Activated naive CD4-positive, alpha-beta T cell treated with anti-CD3 and anti-CD28 coated beads, Interleukin-2, amount 50 U/mL, for 72 hours (primary cell): ENCODE measurements around the gene ORC3. TPM values are rescaled to one million over a fixed set of nuclear protein-coding genes. Genes with fewer than 3 reads are reported as not detected.

Experiments used
- ATAC-seq, 2 donors: fragments of 150-1000 bp; cut with Tn5 transposase; 2 replicates each; pipeline ENCODE4 v1.10.0; 2021; ENCODE audit warnings: mild to moderate bottlenecking in 2 of 2, moderate library complexity in 2 of 2
- DNase-seq, 2 donors: peaks; one replicate each; pipeline ENCODE4 v3.0.0; 2021 to 2022; ENCODE audit warnings: low spot score in 2 of 2
- H3K27ac Mint-ChIP-seq, 2 donors: one replicate each; pipeline ENCODE4 v1.8.0; 2022; ENCODE audit warnings: mild to moderate bottlenecking in 2 of 2, mixed read lengths in 2 of 2
- H3K36me3 Mint-ChIP-seq, 2 donors: one replicate each; pipeline ENCODE4 v1.8.0; 2022; ENCODE audit warnings: mixed read lengths in 2 of 2
- H3K9me3 Mint-ChIP-seq, 2 donors: one replicate each; pipeline ENCODE4 v1.8.0; 2022; ENCODE audit warnings: mixed read lengths in 2 of 2
- total RNA-seq, 2 donors: library from RNA; stranded (reverse); gene quantifications; one replicate each; pipeline ENCODE4 v1.2.3, GENCODE V29; 2022

Gene ORC3
- total RNA-seq, 2 donors from 2014 or later = 41.6 to 42.5 TPM

DNA sequence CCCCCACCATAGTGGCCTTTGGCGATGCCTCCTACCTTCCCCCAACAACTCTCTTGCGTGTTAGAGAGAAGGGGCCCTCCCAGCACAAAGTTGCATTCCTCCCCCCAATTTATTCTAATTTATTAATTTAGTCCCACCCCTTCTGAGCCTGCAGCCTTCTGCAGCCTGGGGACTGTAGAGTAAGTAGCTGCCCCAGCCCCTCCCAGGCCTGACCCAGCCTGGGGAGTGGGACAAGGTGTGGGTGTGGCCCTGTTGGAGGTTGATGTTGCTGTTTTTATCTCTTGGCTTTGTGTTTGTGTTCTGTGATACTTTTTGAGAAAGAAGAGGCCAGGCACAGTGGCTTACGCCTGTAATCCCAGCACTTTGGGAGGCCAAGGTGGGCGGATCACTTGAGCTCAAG, 49.4 kb downstream of the ORC3 start:
- peaks cover 5 to 9% of the 10 kb centered on the region in 2 donors for H3K36me3 Mint-ChIP-seq
- H3K27ac Mint-ChIP-seq = no peak overlapping the region
- ATAC-seq = no peak
- no peaks in the 10 kb centered on the region for H3K9me3 Mint-ChIP-seq
- no peak for DNase-seq

DNA sequence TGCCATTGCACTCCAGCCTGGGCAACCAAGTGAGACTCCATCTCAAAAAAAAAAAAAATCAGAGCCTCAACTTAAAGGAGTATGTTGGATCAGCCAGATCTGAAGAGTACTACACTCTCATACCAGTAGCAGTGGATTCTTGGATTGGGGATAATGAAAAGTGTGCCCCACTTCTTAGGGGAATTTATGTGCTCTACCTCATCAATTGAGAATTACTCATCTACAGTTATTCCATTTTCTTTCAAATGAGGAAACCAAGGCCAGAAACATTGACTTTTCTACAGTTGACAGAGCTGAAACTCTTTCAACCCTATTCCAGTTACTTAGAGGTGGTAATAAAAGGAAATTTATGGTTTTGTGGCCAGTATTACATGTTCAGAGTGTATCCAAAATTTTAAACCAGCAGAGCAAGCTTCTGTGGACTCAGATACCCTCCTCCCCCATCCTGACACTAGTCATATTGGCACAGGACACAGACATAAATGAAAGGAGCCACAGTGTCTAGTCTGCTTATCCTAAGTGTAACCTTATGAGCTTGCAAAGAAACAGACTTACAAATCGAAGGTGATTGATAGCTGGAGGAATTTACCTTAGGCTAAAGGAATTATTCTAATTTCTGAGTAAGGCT, 51.2 kb downstream of the ORC3 start:
- ATAC-seq = peak; percentile 69 to 93
- no peak for DNase-seq
- H3K36me3 Mint-ChIP-seq = peaks cover 5 to 9% of the 10 kb centered on the region in 2 donors
- no peaks in the 10 kb centered on the region for H3K9me3 Mint-ChIP-seq
- H3K27ac Mint-ChIP-seq = no peak overlapping the region

DNA sequence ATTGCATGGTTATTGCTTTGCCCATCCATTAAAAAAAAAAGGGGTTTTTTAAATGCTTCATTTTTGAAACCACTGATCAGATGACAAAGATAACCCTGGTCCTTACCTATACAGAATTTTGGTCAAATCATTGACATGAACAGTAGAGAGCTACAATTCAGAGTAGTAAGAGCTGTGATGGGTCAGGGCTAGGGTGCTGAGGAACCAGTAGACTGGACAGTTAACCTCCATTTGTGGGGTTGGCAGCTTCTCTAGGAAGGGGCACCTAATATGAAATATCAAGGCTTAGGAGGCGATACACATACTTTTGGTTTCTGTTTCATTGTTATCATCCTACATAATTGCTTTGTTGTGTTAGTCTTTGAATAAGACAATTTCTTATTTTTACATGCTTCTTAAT, 55.1 kb downstream of the ORC3 start:
- H3K9me3 Mint-ChIP-seq = no peaks in the 10 kb centered on the region

DNA sequence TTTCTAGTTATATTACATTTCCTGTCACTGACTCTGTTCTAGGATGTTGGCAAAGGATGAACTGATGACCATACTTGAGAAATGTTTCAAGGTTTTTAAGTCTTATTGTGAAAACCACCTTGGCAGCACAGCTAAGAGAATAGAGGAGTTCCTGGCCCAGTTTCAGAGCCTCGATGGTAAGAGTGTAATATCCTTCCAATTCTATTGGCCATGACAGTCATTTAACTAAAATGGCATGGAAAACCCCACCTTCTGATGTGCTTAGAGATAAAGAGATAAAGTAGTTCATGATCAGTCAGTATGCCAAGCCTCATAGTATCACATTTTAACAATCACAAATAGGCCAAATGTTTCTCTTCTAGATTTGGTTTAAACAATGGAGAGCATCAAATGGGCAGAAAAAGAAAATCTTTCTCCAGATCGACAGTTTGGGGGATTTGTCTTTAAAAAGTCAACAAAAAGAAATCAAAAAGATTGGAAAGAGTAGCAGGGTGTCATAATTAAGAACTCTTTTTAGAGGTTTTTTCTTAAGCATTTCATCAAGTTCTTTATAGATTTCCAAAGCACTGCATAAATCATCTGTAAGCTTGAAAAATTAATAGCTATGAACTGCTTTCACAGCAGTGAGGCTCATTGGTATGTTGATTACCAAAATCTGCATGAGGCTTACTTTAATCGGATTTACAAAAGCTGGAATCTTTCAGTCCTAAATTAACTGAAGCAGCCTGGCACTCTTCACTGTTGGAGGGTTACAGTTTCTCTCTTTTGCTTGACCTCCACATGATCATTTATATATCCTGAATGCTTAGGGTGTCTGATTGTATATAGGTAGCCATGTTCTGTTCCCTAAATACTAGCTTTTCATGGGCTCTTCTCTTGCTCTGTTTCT, 63.4 kb downstream of the ORC3 start:
- H3K9me3 Mint-ChIP-seq = no peaks in the 10 kb centered on the region
- ATAC-seq (peak; percentile 90 to 91), DNase-seq (no peak)
- H3K27ac Mint-ChIP-seq = peak overlapping the region; percentile 55 to 57
- H3K36me3 Mint-ChIP-seq = peaks cover 20 to 45% of the 10 kb centered on the region in 2 donors

More for the DNA sequence above, 55.1 kb downstream of the ORC3 start:
- no peak overlapping the region for H3K27ac Mint-ChIP-seq
- DNase-seq = no peak
- peaks cover 0 to 7% of the 10 kb centered on the region in 2 donors for H3K36me3 Mint-ChIP-seq
- peak in 1 of 2 donors; percentile 34 for ATAC-seq

DNA sequence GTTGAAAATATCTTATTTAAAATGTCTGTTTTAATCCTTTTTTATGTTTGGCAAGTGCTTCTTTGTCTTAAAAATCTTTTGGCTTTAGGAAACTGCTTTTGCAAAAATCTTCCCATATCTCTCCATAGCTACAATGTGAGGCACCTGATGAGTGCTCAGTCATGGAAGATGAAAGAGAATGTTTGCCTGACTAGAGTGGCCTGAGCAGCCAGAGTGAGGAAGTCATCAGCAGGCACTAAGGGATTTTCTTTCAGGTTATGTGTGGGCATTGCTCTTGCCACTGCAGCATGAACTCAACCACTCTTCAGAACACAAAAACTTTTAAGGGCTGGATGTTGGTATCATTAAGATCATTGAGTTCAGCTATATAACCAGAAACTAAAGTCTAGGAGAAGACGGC, 64.2 kb downstream of the ORC3 start:
- H3K9me3 Mint-ChIP-seq = no peaks in the 10 kb centered on the region
- no peak overlapping the region for H3K27ac Mint-ChIP-seq

DNA sequence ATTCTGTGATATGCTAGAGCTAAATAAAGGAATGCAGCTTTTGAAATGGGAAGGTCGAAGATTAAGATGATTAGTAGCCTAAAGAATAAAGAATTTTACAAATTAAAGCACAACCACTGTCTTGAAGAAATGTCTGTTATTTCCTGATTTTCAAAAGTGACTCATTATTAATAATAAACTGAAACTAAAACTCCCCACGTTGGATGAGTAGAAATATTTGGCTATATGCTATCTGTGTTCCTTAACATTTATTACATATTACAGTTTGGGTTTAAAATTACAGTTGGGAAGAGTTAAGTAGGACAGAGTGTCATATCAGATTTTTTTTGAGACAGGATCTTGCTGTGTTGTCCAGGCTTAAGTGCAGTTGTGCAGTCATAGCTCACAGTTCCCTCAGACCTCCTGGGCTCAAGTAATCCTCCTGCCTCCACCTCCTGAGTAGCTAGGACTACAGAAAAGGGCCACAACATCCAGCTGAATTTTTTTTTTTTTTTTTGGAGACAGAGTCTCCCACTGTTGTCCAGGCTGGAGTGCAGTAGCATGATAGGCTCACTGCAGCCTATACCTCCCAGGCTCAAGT, 65.0 kb downstream of the ORC3 start:
- H3K27ac Mint-ChIP-seq = no peak overlapping the region
- no peaks in the 10 kb centered on the region for H3K9me3 Mint-ChIP-seq
- ATAC-seq (no peak), DNase-seq (no peak)
- H3K36me3 Mint-ChIP-seq = peaks cover 20 to 54% of the 10 kb centered on the region in 2 donors

More for the DNA sequence above, 64.2 kb downstream of the ORC3 start:
- peaks cover 20 to 52% of the 10 kb centered on the region in 2 donors for H3K36me3 Mint-ChIP-seq
- no peak for DNase-seq
- no peak for ATAC-seq

DNA sequence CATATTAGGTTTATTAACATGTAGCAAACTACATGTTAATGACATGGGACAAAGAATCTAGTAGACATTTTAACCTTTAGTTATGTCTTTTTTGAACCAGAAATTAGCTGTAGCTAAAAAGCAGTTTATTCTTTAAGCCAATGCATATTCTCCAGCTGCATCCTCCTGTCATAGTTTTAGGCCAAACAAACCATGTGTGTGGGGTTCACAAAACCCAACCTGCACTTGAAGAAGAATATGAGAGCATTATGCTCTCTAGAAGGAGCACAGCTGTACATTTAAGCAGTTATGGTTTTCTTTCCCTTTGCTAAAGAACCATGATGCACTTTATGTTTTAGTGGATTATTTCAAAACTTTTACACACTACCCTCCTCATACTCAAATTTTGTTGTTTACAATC, 65.9 kb downstream of the ORC3 start:
- peaks cover 20 to 57% of the 10 kb centered on the region in 2 donors for H3K36me3 Mint-ChIP-seq
- H3K9me3 Mint-ChIP-seq = no peaks in the 10 kb centered on the region
- no peak for DNase-seq
- H3K27ac Mint-ChIP-seq = no peak overlapping the region
- ATAC-seq = no peak

DNA sequence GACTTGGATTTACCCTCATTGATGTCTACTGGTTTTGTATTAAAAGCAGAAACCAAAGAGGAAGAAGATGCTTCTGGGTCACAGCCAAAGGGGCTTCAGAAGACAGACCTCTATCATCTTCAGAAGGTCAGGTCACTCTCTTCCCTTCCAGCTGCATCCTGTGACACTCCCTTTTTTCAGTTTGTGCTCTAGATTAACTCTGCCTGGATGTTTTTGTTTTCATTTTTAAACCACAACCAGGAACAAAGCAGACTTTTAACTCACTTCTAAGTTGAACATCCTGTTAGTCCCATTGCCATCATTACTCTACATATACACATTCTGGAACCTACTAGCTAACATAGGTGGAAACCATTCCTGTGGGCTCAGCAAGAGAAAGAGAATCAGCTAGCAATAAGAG, 66.9 kb downstream of the ORC3 start:
- DNase-seq (no peak), ATAC-seq (no peak)
- no peak overlapping the region for H3K27ac Mint-ChIP-seq
- no peaks in the 10 kb centered on the region for H3K9me3 Mint-ChIP-seq
- H3K36me3 Mint-ChIP-seq = peaks cover 20 to 57% of the 10 kb centered on the region in 2 donors

DNA sequence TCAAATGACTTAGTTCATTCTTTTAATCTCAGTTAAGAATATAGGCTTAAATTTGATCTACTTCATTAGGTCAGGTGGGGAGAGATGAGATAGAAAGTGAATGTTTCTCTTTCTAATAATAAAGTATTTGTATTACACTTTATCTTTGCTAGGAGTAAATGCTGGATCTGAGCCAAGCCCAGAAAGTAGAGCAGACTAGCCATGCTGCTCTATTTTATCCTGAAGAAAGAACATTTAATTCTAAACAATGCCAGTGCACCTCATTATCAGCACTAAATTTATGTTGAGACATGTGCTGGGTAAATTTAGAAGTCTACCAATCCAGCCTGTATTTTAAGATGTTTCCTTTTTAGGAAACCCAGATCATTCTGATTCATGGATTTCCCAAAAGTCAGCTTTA, 68.6 kb downstream of the ORC3 start:
- no peak for ATAC-seq
- Mint-ChIP-seq H3K9me3 (no peaks in the 10 kb centered on the region), H3K36me3 (peaks cover 17 to 44% of the 10 kb centered on the region in 2 donors), H3K27ac (no peak overlapping the region)
- DNase-seq = no peak

DNA sequence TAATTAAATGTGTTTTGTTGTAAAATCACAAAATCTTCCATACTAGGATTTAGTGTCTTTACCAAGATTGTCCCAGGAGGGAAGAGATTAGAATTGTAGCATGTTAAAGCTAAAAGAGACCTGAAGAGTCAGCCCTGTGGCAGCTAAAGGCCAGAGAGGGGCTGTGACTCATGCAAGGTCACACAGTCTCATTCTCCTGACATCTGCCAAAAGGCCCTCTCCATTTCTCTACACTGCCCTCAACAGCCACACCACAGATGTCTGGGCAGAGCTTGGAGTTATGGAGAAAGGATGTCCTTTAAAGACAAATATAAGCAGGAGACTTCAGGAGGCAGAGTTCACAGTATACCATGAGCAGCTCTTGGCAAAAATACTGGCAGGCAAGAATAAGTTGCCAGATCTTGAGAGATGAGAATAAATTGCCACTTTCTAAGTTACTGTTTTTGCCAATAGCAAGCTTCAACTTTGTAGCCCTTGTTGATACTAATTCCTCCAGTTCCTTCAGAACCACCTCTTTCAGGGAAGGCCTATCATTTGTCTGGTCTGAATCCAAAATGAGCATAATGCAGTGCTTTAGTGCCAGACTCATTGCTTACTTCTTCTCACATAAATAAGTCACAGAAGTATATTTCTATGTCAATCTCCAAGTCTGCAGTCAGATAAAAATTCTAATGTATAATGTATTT, 70.4 kb downstream of the ORC3 start:
- H3K36me3 Mint-ChIP-seq = peaks cover 6 to 29% of the 10 kb centered on the region in 2 donors
- peak overlapping the region in 1 of 2 donors; percentile 45 for H3K27ac Mint-ChIP-seq
- ATAC-seq = peak in 1 of 2 donors; percentile 56
- H3K9me3 Mint-ChIP-seq = no peaks in the 10 kb centered on the region
- no peak for DNase-seq

DNA sequence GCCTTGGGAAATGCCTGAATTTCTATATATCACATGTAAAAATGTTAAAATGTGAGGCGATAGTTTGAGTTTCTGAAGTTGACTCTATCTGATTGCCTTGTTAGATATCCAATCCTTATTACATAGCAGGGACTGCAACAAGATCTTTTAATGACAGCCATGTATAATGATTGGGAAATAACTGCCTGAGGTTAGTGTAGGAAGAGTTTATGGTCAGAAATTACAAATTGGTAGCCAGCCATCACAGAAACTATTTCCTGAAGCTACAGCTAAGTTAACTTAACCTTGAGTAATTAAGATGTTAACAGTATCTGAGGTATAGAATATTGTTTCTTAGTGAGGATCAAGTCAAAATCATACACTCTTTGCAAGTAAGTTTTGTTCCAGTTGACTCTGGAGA, 71.1 kb downstream of the ORC3 start:
- no peak for ATAC-seq
- Mint-ChIP-seq H3K27ac (peak overlapping the region in 1 of 2 donors; percentile 62), H3K36me3 (peaks cover 6 to 29% of the 10 kb centered on the region in 2 donors), H3K9me3 (no peaks in the 10 kb centered on the region)
- no peak for DNase-seq

DNA sequence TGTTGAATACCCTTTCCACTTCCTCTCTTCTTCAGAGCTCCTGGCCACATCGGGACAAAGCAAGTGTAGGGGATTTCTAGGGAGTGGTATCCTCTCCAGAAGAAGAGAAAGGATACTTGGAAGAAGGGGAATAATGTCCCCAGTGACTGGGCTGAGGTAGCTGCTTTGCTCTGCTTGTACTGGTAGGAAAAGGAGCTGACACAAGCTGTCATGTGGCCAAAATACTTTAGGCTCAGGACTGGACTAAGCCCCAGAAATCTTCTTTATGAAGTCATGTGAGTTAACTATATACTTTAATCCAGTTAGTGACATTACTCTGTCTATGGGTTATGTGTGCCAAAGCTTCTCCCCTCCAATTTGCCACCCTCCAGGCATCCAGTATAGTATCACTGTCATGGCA, 71.6 kb downstream of the ORC3 start:
- ATAC-seq = no peak

DNA sequence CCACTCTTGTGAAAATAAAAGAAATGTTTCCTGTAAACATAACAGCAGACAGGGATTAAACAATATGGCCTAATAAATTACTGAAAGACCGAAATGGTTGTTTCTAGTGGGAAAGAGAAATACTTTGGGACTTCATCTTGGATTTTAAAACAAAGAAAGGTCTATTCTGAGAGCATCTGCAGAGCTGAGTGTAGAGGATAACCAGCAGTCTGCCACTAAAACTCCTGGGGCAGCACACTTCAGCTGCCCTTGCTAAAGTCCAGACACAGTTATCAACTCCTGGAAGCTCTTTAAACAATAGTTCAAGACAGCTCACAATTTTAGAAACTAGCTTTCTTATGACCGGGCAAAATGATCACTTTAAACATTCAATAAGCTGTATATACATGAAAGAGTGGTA, 73.5 kb downstream of the ORC3 start:
- peaks cover 0 to 25% of the 10 kb centered on the region in 2 donors for H3K36me3 Mint-ChIP-seq
- H3K27ac Mint-ChIP-seq = no peak overlapping the region
- ATAC-seq = no peak
- no peak for DNase-seq
- H3K9me3 Mint-ChIP-seq = no peaks in the 10 kb centered on the region

More for the DNA sequence above, 71.6 kb downstream of the ORC3 start:
- Mint-ChIP-seq H3K9me3 (no peaks in the 10 kb centered on the region), H3K36me3 (peaks cover 6 to 30% of the 10 kb centered on the region in 2 donors), H3K27ac (peak overlapping the region in 1 of 2 donors; percentile 62)
- no peak for DNase-seq

DNA sequence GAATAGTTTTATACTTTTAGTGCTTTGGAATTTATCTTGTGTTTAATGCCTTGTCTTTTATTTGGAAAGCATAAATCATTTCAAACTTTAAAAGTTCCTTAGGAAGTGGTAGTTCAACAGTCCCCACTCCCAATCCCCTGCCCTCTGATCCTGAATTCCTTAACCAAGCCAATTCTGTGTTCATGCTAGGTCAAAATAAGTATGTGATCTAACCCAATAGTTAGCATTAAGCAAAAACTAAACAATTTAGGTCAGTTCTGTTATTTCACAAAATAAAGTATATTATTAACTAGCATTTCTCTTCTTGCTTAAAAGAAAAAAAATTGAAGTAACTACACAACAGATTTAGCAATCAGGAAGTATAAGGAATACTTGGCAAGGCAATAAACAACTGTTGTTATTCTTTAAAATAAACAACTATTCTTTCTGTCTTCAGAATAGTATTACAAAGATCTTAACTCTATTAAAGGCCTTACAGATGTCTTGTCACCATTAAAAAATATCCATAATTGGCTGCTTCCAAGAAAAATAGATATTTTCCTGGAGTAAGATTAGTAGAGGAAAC, 75.1 kb downstream of the ORC3 start:
- peaks cover 0 to 23% of the 10 kb centered on the region in 2 donors for H3K36me3 Mint-ChIP-seq
- no peaks in the 10 kb centered on the region for H3K9me3 Mint-ChIP-seq
- ATAC-seq (no peak), DNase-seq (no peak)
- no peak overlapping the region for H3K27ac Mint-ChIP-seq

DNA sequence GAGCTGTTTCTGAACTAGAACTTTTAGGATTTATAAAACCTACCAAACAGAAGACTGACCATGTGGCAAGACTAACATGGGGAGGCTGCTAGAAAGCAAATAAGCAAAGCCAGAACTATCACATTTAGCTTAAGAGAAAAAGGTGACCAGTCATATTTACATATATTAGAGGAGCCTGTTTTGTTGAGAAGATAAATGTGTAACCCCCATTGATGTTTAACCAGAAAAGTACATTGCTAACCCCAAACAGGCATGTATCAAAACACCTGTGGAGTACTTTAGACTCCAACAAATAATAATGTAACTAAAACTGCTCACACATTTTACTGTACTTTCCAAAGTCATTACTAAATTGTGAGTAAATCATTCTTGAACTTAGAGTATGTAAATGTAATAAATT, 77.1 kb downstream of the ORC3 start:
- DNase-seq = no peak
- H3K36me3 Mint-ChIP-seq = peaks cover 0 to 37% of the 10 kb centered on the region in 2 donors
- H3K27ac Mint-ChIP-seq = peak overlapping the region in 1 of 2 donors; percentile 35
- no peak for ATAC-seq
- H3K9me3 Mint-ChIP-seq = no peaks in the 10 kb centered on the region

DNA sequence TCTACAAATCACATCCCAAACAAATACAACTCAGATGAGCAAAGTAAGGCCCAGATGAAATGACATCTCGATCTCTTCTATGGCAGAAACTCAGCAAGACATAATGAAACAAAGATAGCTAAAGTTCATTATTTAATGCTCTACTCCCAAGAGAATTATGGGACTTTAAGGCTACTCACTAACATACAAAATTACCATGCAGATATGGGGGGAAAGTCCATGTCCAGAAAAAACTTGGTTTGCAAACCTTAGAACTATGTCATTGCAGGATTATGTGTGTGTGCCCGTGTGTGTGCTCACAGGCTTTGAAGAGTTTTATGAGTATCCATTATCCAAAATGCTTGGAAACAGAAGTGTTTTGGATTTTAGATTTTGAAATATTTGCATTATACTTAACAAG, 78.1 kb downstream of the ORC3 start:
- Mint-ChIP-seq H3K36me3 (peaks cover 0 to 42% of the 10 kb centered on the region in 2 donors), H3K27ac (peak overlapping the region in 1 of 2 donors; percentile 35), H3K9me3 (no peaks in the 10 kb centered on the region)
- DNase-seq (no peak), ATAC-seq (no peak)
